Measurements from ENCODE around the gene RASSF5. TPM values are rescaled to one million over a fixed set of nuclear protein-coding genes. Genes with fewer than 3 reads are reported as not detected.

Gene RASSF5
- total and polyA plus RNA-seq, 10 of the 15 experiments (the other 5 are each of a cell fraction or from before 2014, with no cell fraction given): 14.0 to 89.6 (median 68.9) TPM

DNA sequence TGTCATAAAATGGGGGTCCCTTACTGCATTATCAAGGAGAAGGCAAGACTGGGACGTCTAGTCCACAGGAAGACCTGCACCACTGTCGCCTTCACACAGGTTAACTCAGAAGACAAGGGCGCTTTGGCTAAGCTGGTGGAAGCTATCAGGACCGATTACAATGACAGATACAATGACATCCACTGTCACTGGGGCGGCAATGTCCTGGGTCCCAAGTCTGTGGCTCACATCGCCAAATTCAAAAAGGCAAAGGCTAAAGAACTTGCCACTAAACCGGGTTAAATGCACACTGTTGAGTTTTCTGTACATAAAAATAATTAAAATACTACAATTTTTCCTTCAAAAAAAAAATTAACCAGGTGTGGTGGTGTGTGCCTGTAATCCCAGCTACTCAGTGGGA lies 22.1 kb downstream of the RASSF5 start:
- ChIA-PET SMC1A (ENCODE audit: uncharacterized antibody, unreplicated experiment) (no interaction called here), POLR2A (no interaction called here), RAD21 (ENCODE audit: unreplicated experiment) (no interaction called here), CTCF (interaction anchor here (1.6 kb wide), 1 partner anchor 48 kb away, joined by 3 read pairs; no protein-coding TSS in a partner anchor)
- no peak for FAIRE-seq
- H3K79me2 ChIP-seq (ENCODE audit: control insufficient read depth, insufficient read depth, low read length): no peaks in the 10 kb centered on the region
- intact Hi-C loops (cut with micrococcal nuclease; ENCODE audit: unreplicated experiment) (no loop called here), in situ Hi-C loops (cut with MboI) (no loop called here)
- ATAC-seq: no peak
- H2AFZ ChIP-seq (ENCODE audit: control insufficient read depth, low read depth, low read length): no peak overlapping the region
- H3K9ac ChIP-seq (ENCODE audit: control insufficient read depth, insufficient read depth, low read length): no peak overlapping the region
- H3K27me3 ChIP-seq (replicated peaks in 1 of 2; ENCODE audit: control insufficient read depth in 2 of 2, insufficient read depth in 2 of 2, low read length in 1 of 2): no peaks in the 10 kb centered on the region
- no peak for TF ChIP-seq RUNX3 (IDR thresholded peaks at IDR 0.05; ENCODE audit: low read length)
- no peak for TF ChIP-seq EED (IDR thresholded peaks at IDR 0.05; ENCODE audit: low read depth)
- no peak for TF ChIP-seq ATF2 (IDR thresholded peaks at IDR 0.05; ENCODE audit: low read length)
- no peak for TF ChIP-seq SMAD1 (IDR thresholded peaks at IDR 0.05; ENCODE audit: low read depth, partially characterized antibody)
- no peak for TF ChIP-seq SP1 (IDR thresholded peaks at IDR 0.05; ENCODE audit: low read depth, low read length)
- TF ChIP-seq, protein P1, sequence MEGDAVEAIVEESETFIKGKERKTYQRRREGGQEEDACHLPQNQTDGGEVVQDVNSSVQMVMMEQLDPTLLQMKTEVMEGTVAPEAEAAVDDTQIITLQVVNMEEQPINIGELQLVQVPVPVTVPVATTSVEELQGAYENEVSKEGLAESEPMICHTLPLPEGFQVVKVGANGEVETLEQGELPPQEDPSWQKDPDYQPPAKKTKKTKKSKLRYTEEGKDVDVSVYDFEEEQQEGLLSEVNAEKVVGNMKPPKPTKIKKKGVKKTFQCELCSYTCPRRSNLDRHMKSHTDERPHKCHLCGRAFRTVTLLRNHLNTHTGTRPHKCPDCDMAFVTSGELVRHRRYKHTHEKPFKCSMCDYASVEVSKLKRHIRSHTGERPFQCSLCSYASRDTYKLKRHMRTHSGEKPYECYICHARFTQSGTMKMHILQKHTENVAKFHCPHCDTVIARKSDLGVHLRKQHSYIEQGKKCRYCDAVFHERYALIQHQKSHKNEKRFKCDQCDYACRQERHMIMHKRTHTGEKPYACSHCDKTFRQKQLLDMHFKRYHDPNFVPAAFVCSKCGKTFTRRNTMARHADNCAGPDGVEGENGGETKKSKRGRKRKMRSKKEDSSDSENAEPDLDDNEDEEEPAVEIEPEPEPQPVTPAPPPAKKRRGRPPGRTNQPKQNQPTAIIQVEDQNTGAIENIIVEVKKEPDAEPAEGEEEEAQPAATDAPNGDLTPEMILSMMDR (IDR thresholded peaks at IDR 0.05 in 2 of 3, conservative IDR thresholded peaks at IDR 0.05 in 1 of 3; ENCODE audit: control insufficient read depth in 2 of 3, extremely low read depth in 1 of 3, insufficient read depth in 1 of 3, low read depth in 3 of 3, low read length in 3 of 3): no peak
- no peaks in the 10 kb centered on the region; a peak in 1 of 4 replicates for H3K36me3 ChIP-seq (ENCODE audit: control insufficient read depth in 2 of 2, insufficient read depth in 2 of 2, low read length in 1 of 2)
- H3K9me3 ChIP-seq (replicated peaks; ENCODE audit: control insufficient read depth, insufficient read depth, low read length): no peaks in the 10 kb centered on the region
- H3K4me1 ChIP-seq (ENCODE audit: control insufficient read depth, insufficient read depth, low read length): no peaks in the 10 kb centered on the region
- H3K4me2 ChIP-seq (ENCODE audit: control insufficient read depth, insufficient read depth): no peak overlapping the region
- H3K27ac ChIP-seq (ENCODE audit: control insufficient read depth, insufficient read depth): no peak overlapping the region
- BruUV-seq (replicated peaks): no TSS peak
- 42% methylated on average over 7 of the region's 7 CpGs for WGBS (ENCODE audit: insufficient coverage, insufficient replicate concordance, low lambda C conversion rate, missing lambda C conversion rate)
- no peaks in the 10 kb centered on the region for H4K20me1 ChIP-seq (ENCODE audit: control insufficient read depth, insufficient read depth)
- DNase-seq (ENCODE audit: low read depth, low spot score): no peak
- H3K4me3 ChIP-seq: no peak overlapping the region
